Left kidney (tissue), 2 donors: ENCODE measurements around the gene HIVEP2. TPM values are rescaled to one million over a fixed set of nuclear protein-coding genes. Genes with fewer than 3 reads are reported as not detected.

Experiments used
- DNase-seq: peaks from one replicate; pipeline ENCODE4 v3.0.0-alpha.2; 2013
- polyA plus RNA-seq: library from polyadenylated mRNA; unstranded; fragments of 120-200 nt; gene quantifications from one replicate; pipeline ENCODE4 v1.2.1, GENCODE V29; 2013; ENCODE audit not compliant: insufficient read length

The HIVEP2 gene
- polyA plus RNA-seq, 1 donor, result 12.3 TPM

GRCh38 chr6:142783499-142783898, 161.5 kb downstream of the HIVEP2 start:
- no peak for DNase-seq

DNA sequence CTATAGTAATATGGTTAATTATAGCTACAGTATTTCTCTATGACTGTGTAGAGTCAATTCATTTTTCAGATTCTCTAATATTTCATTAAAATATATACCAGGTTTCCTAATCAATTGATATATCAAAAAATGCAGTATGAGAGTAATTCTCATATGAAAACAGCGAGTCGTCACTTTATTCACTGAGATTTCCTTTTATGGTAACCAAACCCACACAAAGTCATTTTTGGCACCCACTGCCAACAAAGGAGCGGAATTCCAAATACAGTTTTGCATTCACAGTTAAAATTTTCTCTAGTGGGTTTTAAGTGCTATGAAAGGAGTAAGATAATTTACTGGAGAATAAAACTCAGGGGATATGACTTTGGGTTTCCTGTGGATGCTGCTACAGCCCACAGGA, 163.8 kb downstream of the HIVEP2 start:
- no peak for DNase-seq

- no peak for DNase-seq
These were observed 170.9 kb downstream of the HIVEP2 start for GRCh38 chr6:142773859-142774648.

DNA sequence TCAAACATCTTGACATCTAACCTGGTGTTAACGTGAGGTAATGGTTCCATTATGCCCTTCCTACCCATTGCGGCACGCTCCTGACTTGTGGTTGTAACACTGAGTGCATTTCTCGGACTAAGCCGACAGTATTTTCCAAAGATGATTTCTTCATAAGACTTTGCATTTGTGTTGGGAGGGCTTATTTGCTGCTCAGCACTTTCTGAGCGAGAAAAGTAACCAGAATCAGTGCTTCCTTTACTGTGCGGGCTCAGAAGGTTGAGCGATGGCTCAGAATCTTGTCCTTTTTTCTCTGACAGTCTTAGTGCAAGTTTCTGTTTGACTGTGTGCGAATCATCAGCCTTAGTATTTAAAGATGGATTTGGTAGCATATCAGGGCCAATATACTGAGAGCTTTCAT, 171.7 kb downstream of the HIVEP2 start:
- no peak for DNase-seq

GRCh38 chr6:142771162-142771561, 173.8 kb downstream of the HIVEP2 start:
- DNase-seq, result no peak

DNA sequence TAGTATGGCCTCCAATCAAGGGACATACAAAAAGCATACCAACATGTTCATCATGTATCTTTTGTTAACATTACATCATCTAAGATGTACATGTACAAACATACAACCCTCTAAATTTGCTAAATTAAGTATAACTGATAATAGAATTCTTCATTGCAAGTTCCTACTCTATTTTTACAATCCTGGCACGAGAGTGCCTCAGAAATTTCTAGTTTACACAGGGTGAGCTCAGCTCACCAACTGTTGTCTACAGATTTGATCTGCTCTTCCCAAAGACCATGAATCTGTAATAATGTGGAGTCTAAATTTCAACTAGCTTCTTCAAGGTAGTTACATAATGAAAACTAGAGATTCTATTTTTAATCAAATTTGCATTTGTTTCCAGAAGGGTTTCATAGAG, 179.7 kb downstream of the HIVEP2 start:
- no peak for DNase-seq

DNA sequence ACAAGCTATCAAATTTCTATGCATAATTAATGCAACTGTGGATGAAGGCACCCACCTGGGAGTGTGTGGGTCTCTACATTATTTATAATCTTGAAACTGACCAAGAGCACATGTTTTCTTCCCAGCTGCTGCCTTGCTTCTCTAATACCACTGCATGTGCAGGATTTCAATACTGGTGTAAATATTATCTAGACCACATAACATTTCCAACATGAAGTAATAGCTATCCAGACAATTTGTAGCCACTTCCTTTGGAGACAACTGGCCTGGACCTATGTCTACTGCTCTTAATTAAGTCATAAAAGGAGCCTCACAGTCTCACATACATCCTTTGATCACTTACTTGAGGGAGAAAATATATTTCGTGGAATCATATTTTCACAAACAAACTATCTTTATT, 180.7 kb downstream of the HIVEP2 start:
- no peak for DNase-seq

- no peak for DNase-seq
These were observed 181.8 kb downstream of the HIVEP2 start for GRCh38 chr6:142763205-142763604.

DNA sequence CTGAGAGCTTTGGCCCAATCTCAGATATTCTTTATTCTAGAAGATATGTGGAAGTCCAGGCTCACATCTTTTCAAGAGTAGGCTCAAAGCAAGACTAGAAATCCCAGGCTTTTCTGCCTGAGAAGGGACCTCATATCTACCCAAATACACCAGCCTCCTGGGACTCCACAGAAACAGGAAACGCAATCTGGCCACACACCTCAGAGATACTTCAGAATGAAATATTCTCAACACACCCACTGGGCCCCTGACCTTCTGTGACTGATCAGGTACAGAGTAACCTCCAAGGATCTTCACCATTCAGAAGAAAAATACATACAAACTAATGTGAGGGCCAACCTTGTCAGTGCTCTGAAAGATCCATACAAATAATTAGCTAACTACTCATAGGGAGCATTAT, 183.2 kb downstream of the HIVEP2 start:
- DNase-seq, result no peak

DNA sequence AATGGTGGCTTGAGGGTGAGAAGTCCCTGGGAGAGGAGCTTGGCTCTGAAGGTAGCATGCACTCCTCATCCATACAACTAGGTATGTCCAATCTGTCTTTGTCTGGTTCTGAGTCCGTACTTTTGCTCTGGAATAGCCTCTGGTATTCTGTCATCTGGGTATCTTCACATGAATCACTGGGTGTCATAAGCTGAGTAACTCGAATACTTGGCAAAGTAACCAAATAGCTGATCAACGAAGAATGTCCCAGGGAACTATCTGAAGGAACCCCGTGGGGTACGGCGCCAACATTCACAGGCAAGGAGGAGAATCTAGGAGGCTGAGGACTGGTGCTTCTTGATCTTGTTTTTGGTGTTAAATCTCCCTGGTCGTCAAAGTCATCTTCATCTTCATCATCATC, 184.8 kb downstream of the HIVEP2 start:
- no peak for DNase-seq

- DNase-seq, result no peak
These were observed 186.3 kb downstream of the HIVEP2 start for GRCh38 chr6:142758629-142759025.

- no peak for DNase-seq
These were observed 186.9 kb downstream of the HIVEP2 start for GRCh38 chr6:142757852-142758628.

GRCh38 chr6:142756215-142756630, 188.8 kb downstream of the HIVEP2 start:
- no peak for DNase-seq

DNA sequence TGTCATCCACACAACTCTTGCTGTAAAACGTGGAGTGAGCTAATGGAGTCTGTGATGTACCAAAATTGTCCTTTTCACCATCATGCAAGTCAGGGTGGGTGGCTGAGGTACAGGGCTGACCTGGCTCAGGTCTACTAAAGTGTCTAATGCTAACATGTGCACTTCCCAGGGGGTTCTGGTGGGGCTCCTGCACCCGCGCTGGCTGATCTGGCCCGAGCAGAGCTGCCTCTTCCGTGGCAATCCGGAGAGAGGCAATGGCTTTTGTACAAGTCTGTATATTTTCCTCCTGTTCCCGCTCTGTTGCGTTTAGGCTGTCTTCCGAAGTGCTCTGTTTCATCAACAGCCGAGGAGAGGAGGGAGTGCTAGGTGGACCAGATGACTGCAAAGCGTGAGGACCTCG, 191.8 kb downstream of the HIVEP2 start:
- DNase-seq, result no peak

GRCh38 chr6:142752348-142752747, 192.6 kb downstream of the HIVEP2 start:
- DNase-seq, result no peak

DNA sequence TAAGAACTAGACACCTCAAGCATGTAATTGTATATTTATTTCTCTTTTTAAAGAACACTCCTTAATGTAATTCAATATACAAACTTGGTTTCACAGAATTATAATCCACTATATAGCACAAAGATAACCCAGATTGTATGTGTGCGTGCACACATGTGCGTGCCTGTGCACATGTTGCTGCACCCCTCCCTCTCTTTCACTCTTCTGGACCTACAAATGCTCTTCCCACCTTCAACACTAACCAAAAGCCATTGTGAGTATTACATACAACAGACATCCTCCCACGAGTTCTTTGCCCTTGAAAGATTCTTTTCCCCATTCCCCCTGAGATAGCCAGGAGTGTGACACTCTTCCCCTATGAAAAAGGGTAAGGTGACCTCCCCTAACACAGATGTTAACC, 193.5 kb downstream of the HIVEP2 start:
- DNase-seq, result no peak

- no peak for DNase-seq
These were observed 194.0 kb downstream of the HIVEP2 start for GRCh38 chr6:142750998-142751397.

DNA sequence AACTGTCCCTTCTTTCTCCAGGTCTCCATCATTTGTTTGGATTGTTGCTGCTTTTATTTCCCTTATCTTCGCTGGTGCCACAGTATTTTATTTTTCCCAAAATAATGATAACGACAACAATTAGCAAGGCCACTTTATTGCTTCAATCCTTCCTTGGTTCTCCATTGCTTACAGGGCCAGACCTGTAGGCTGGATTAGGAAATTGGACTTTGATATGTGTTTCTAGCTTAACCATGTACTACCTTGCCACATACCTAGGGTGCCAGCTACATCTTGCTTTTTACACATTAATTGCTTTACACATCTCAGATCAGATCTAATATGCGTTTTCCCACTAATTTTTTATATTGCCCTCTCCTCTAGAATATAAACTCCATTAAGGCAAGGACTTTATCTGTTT, 195.4 kb downstream of the HIVEP2 start:
- no peak for DNase-seq

GRCh38 chr6:142746524-142746923, 198.5 kb downstream of the HIVEP2 start:
- DNase-seq, result peak; percentile 30

DNA sequence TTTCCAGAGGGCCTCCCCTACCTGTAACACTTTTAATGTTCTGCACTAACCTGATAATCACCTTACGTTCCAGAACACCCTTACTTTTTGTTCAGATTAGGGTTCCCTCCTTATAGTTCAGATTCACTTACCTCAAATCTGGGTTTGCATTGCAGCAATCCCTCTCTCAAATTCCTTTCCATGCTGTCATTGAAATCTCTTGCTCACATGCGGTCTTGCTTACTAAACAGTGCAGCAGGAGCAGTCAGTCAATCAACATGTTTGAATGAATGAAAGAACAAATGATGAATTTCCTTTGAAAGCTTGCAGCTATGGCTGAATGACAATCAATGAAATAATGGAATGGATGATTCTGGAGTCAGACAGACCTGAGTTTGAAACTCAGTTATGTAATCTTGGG, 200.1 kb downstream of the HIVEP2 start:
- DNase-seq, result no peak

GRCh38 chr6:142740449-142740848, 204.5 kb downstream of the HIVEP2 start:
- DNase-seq, result no peak

DNA sequence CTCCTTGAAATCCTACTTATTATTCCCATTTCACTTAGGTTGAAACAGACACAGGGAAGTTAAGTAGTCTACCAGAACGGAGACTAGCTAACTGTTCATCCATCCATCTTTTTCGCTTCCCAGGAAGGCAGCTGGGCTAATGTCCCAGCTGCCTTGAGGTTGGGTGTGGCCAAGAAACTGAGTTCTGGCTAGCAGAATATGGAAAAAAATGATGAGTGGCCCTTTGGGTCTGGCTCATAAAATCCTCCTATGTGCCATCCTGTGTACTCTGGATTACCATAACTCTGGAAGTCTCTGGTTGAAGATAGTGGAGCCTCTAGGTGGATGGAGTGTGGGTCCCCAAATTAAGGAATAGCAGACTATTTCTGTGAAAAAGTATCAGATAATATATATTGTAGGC, 206.2 kb downstream of the HIVEP2 start:
- no peak for DNase-seq

GRCh38 chr6:142738035-142738396, 207.0 kb downstream of the HIVEP2 start:
- DNase-seq, result no peak
